ENCODE data around the gene IL31. TPM values are rescaled to one million over a fixed set of nuclear protein-coding genes. Genes with fewer than 3 reads are reported as not detected.

Gene IL31
- total RNA-seq, 1 donor from 2014 or later = not detected

DNA sequence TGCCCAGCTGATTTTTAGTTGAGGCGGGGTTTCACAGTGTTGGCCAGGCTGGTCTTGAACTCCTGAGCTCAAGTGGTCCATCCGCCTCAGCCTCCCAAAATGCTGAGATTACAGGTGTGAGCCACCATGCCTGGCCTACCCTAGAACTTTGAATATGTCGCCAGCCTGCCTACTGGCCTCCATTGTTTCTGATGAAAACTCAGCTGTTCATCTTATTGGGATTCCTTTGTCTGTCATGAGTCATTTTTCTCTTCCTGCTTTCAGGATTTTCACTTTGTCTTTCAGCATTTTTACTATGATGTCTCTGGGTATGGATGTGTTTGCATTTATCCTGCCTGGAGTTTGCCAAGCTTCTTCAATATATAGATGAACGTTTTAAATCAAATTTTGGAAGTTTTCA, 21.4 kb upstream of the IL31 start:
- H3K4me1 ChIP-seq (ENCODE audit: control insufficient read depth in 3 of 3, insufficient read depth in 3 of 3, low read length in 3 of 3) = no peaks in the 10 kb centered on the region
- H3K9ac ChIP-seq (ENCODE audit: low read depth in 1 of 3, low read length in 3 of 3) = no peak overlapping the region
- no peaks in the 10 kb centered on the region for H3K9me3 ChIP-seq (ENCODE audit: control insufficient read depth in 3 of 3, low read length in 3 of 3)
- no peak overlapping the region for H3K27ac ChIP-seq (ENCODE audit: low read depth, low read length)
- H3K27me3 ChIP-seq (ENCODE audit: control insufficient read depth in 3 of 3, insufficient read depth in 3 of 3, low read length in 3 of 3) = peaks cover 7 to 8% (median 8%) of the 10 kb centered on the region in 3 donors
- H3K4me3 ChIP-seq (ENCODE audit: low read length in 3 of 3) = no peak overlapping the region
- no peaks in the 10 kb centered on the region for H3K36me3 ChIP-seq (ENCODE audit: control insufficient read depth in 3 of 3, insufficient read depth in 3 of 3, low read length in 3 of 3)

DNA sequence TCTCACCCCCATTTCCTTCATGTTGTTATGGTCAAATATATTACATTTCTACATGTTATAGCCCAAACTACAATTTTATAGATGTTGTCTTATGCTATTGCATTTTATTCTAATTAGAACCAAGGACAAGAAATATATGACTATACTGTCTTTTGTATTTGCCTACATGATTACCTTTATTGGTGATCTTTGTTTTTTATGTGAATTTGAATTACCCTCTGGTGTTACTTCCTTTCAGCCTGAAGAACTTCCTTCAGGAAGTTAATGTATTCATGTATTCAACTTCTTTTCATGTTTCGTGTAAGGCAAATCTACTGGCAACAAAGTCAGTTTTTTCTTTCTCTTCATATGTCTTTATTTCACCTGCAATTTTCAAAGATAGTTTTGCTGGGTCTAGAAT, 20.8 kb upstream of the IL31 start:
- Histone ChIP-seq H3K4me3 (ENCODE audit: low read length in 3 of 3) (no peak overlapping the region), H3K27ac (ENCODE audit: low read depth, low read length) (no peak overlapping the region), H3K27me3 (ENCODE audit: control insufficient read depth in 3 of 3, insufficient read depth in 3 of 3, low read length in 3 of 3) (peaks cover 2 to 7% (median 3%) of the 10 kb centered on the region in 3 donors), H3K9me3 (ENCODE audit: control insufficient read depth in 3 of 3, low read length in 3 of 3) (no peaks in the 10 kb centered on the region), H3K36me3 (ENCODE audit: control insufficient read depth in 3 of 3, insufficient read depth in 3 of 3, low read length in 3 of 3) (no peaks in the 10 kb centered on the region), H3K9ac (ENCODE audit: low read depth in 1 of 3, low read length in 3 of 3) (no peak overlapping the region), H3K4me1 (ENCODE audit: control insufficient read depth in 3 of 3, insufficient read depth in 3 of 3, low read length in 3 of 3) (no peaks in the 10 kb centered on the region)

DNA sequence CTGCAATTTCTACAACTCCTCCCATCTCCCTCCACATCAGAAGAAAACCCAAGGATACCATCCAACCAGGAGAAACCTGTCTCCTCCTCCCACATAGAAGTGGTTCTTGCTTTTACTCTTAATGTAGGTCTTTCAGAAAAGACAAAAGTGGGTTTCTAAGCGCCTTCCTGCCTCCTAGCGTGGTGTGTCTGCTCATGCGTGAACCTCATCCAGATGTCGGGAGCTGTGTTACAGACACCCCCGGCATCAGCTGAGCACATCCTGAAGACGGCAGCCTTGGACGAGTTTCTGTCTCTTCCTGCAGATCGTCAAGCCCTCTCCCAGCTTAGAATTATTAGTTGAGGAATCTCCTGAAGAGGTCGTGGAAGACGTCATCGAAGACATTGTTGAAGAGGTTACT, 18.4 kb upstream of the IL31 start:
- no peaks in the 10 kb centered on the region for H3K9me3 ChIP-seq (ENCODE audit: control insufficient read depth in 3 of 3, low read length in 3 of 3)
- peaks cover 0 to 4% (median 3%) of the 10 kb centered on the region in 3 donors for H3K27me3 ChIP-seq (ENCODE audit: control insufficient read depth in 3 of 3, insufficient read depth in 3 of 3, low read length in 3 of 3)
- H3K4me3 ChIP-seq (ENCODE audit: low read length in 3 of 3) = no peak overlapping the region
- no peaks in the 10 kb centered on the region for H3K4me1 ChIP-seq (ENCODE audit: control insufficient read depth in 3 of 3, insufficient read depth in 3 of 3, low read length in 3 of 3)
- no peaks in the 10 kb centered on the region for H3K36me3 ChIP-seq (ENCODE audit: control insufficient read depth in 3 of 3, insufficient read depth in 3 of 3, low read length in 3 of 3)
- H3K9ac ChIP-seq (ENCODE audit: low read depth in 1 of 3, low read length in 3 of 3) = no peak overlapping the region
- no peak overlapping the region for H3K27ac ChIP-seq (ENCODE audit: low read depth, low read length)

DNA sequence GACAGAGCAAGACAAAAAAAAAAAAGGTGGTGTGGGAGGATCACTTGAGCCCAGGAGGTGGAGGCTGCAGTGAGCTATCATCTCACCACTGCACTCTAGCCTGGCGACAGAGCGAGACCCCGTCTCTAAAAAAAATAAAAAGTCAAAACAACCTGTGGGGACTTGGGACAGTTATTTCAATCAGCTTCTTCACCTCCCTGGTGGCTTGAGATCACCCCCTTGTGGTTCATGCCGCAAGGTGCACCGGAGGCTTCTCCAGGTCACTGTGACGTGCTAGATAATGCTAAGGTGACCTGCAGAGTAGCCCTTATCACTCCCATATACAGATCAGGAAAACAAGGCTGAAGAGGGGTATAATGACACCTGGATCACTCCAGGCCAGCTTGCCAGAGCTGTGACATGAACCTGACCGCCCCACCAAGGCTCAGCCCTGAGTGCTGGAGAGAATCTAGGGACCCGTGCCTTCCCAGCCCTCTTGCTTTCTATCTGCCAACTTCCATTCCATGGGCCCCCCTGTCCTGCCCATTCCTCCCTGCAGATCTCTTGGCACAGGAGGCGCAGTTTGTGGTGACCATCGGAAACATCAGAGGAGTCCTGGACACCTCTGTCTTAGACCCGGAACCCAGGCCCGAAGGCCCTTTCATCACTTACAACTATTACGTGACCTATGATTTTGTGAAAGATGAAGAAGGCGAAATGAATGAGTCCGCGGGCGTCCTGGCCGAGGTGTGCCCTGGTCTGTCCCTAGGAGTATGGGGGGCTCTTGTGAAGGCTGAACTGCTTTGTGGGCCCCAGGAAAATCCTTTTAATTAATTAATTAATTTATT, 17.0 kb upstream of the IL31 start:
- H3K27me3 ChIP-seq (ENCODE audit: control insufficient read depth in 3 of 3, insufficient read depth in 3 of 3, low read length in 3 of 3) = peaks cover 0 to 4% (median 3%) of the 10 kb centered on the region in 3 donors
- H3K9ac ChIP-seq (ENCODE audit: low read depth in 1 of 3, low read length in 3 of 3) = no peak overlapping the region
- no peak overlapping the region for H3K27ac ChIP-seq (ENCODE audit: low read depth, low read length)
- no peaks in the 10 kb centered on the region for H3K9me3 ChIP-seq (ENCODE audit: control insufficient read depth in 3 of 3, low read length in 3 of 3)
- no peaks in the 10 kb centered on the region for H3K36me3 ChIP-seq (ENCODE audit: control insufficient read depth in 3 of 3, insufficient read depth in 3 of 3, low read length in 3 of 3)
- H3K4me1 ChIP-seq (ENCODE audit: control insufficient read depth in 3 of 3, insufficient read depth in 3 of 3, low read length in 3 of 3) = no peaks in the 10 kb centered on the region
- H3K4me3 ChIP-seq (ENCODE audit: low read length in 3 of 3) = no peak overlapping the region

DNA sequence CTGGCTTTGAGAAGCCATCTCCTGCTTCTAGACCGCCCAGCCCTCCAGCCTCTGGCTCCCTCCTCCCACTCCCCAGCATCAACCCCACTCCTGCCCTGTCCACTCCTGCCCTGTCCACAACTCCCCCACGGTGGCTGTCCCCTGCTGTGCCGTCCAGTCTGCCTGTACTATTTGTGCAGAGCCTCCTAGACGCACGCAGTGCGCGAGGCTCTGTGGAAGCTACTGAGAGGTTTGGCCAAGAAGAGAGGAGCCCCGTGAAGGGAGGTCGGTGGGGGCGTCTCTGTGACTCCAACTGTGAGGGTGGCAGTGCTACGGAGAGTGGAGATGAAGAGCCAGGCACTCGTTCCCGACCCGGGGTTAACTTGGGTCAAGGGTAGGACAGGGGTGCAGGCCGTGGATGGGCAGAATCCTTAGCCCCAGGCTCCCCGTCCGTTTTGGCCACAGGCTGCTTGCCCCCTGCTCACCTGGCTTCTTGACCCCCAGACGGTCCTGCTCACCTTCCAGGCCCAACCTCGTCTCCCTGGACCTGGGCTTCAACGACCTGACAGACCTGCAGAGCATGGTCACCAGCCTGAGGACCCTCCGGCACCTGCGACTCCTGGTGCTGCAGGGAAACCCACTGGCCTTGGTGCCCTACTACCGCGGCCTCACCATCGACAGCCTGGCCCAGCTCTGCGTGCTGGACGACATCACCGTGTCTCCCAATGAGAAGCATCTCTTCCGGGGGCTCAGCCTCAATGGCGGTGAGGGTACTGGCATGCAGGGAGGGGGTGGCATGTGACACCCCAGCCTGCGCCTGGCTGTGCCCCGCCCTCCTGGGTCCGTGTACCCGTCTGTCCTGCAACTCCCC, 15.8 kb upstream of the IL31 start:
- H3K9ac ChIP-seq (ENCODE audit: low read depth in 1 of 3, low read length in 3 of 3) = no peak overlapping the region
- no peak overlapping the region for H3K4me3 ChIP-seq (ENCODE audit: low read length in 3 of 3)
- no peaks in the 10 kb centered on the region for H3K36me3 ChIP-seq (ENCODE audit: control insufficient read depth in 3 of 3, insufficient read depth in 3 of 3, low read length in 3 of 3)
- peaks cover 0 to 4% (median 3%) of the 10 kb centered on the region in 3 donors for H3K27me3 ChIP-seq (ENCODE audit: control insufficient read depth in 3 of 3, insufficient read depth in 3 of 3, low read length in 3 of 3)
- no peak overlapping the region for H3K27ac ChIP-seq (ENCODE audit: low read depth, low read length)
- H3K4me1 ChIP-seq (ENCODE audit: control insufficient read depth in 3 of 3, insufficient read depth in 3 of 3, low read length in 3 of 3) = no peaks in the 10 kb centered on the region
- H3K9me3 ChIP-seq (ENCODE audit: control insufficient read depth in 3 of 3, low read length in 3 of 3) = no peaks in the 10 kb centered on the region

DNA sequence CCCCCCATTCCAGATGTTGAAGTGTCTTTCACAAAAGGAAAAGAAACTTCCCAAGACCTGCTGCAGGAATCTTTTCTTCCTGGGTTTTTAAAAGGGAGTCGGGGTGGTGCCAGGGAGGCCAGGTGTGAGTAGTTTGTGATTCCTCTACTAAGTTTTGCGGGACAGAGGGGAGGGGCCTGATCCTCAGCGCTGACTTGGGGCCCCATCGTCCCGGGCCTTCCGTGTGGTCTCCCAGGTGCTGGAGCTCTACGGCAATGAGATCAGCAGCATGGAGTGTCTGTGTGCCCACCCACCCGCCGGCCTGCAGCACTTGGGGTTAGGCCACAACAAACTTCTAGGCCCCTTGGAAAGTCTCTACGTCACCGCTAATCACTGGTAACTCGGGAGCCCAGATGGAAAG, 13.4 kb upstream of the IL31 start:
- Histone ChIP-seq H3K4me1 (ENCODE audit: control insufficient read depth in 3 of 3, insufficient read depth in 3 of 3, low read length in 3 of 3) (peaks cover 2 to 5% (median 3%) of the 10 kb centered on the region in 3 donors), H3K36me3 (ENCODE audit: control insufficient read depth in 3 of 3, insufficient read depth in 3 of 3, low read length in 3 of 3) (no peaks in the 10 kb centered on the region), H3K4me3 (ENCODE audit: low read length in 3 of 3) (no peak overlapping the region), H3K9me3 (ENCODE audit: control insufficient read depth in 3 of 3, low read length in 3 of 3) (no peaks in the 10 kb centered on the region), H3K27ac (ENCODE audit: low read depth, low read length) (no peak overlapping the region), H3K9ac (ENCODE audit: low read depth in 1 of 3, low read length in 3 of 3) (no peak overlapping the region), H3K27me3 (ENCODE audit: control insufficient read depth in 3 of 3, insufficient read depth in 3 of 3, low read length in 3 of 3) (peaks cover 0 to 11% (median 3%) of the 10 kb centered on the region in 3 donors)

DNA sequence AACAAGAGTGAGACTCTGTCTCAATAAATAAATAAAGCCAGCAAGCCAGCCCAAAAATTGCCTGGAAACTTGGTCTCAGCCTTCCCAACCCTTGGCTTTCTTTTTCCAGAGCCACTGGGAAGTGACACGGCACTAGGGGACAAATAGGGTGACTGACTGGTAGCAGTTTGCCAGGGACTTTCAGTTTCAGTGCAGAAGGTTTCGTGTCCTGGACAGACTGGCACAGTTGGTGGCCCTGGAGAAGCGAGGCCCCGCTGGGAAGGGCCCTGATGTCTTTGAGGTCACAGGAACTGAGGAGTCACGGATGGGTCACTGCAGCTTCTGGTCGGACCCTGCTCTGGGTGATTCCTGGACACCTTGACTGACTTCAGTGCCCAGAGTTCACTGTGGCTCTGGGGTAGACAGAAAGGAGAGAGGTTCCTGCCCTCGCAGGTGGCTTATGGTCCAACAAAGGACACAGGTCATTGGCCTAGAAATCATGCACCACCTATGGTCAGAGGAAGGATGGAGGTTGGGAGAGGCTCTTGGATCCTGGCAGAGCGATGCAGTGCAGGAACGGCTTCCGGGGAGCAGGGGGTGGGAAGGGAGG, 11.6 kb upstream of the IL31 start:
- H3K27me3 ChIP-seq (ENCODE audit: control insufficient read depth in 3 of 3, insufficient read depth in 3 of 3, low read length in 3 of 3) = peaks cover 0 to 11% (median 3%) of the 10 kb centered on the region in 3 donors
- H3K4me1 ChIP-seq (ENCODE audit: control insufficient read depth in 3 of 3, insufficient read depth in 3 of 3, low read length in 3 of 3) = peaks cover 2 to 5% (median 3%) of the 10 kb centered on the region in 3 donors
- H3K9me3 ChIP-seq (ENCODE audit: control insufficient read depth in 3 of 3, low read length in 3 of 3) = no peaks in the 10 kb centered on the region

DNA sequence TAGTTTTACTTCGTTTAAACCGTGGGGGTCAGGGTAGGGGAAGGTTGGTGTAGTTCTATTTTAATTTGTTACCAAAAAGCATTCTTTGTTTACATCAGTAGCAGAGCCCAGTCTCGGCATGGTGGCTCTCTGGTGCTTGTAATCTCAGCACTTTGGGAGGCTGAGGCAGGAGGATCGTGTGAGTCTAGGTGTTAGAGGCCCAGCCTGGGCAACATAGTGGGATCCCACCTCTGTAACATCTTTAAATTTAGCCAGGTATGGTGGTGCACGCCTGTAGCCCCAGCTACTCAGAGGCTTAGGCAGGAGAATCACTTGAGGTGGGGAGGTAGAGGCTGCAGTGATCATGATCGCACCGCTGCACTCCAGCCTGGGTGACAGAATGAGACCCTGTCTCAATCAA, 11.1 kb upstream of the IL31 start:
- Histone ChIP-seq H3K9ac (ENCODE audit: low read depth in 1 of 3, low read length in 3 of 3) (no peak overlapping the region), H3K27ac (ENCODE audit: low read depth, low read length) (no peak overlapping the region), H3K36me3 (ENCODE audit: control insufficient read depth in 3 of 3, insufficient read depth in 3 of 3, low read length in 3 of 3) (no peaks in the 10 kb centered on the region), H3K27me3 (ENCODE audit: control insufficient read depth in 3 of 3, insufficient read depth in 3 of 3, low read length in 3 of 3) (peaks cover 0 to 10% (median 3%) of the 10 kb centered on the region in 3 donors), H3K4me3 (ENCODE audit: low read length in 3 of 3) (no peak overlapping the region), H3K9me3 (ENCODE audit: control insufficient read depth in 3 of 3, low read length in 3 of 3) (no peaks in the 10 kb centered on the region), H3K4me1 (ENCODE audit: control insufficient read depth in 3 of 3, insufficient read depth in 3 of 3, low read length in 3 of 3) (peaks cover 2 to 5% (median 3%) of the 10 kb centered on the region in 3 donors)

More for the DNA sequence above, 11.6 kb upstream of the IL31 start:
- no peak overlapping the region for H3K9ac ChIP-seq (ENCODE audit: low read depth in 1 of 3, low read length in 3 of 3)
- no peaks in the 10 kb centered on the region for H3K36me3 ChIP-seq (ENCODE audit: control insufficient read depth in 3 of 3, insufficient read depth in 3 of 3, low read length in 3 of 3)
- H3K27ac ChIP-seq (ENCODE audit: low read depth, low read length) = no peak overlapping the region
- H3K4me3 ChIP-seq (ENCODE audit: low read length in 3 of 3) = no peak overlapping the region

DNA sequence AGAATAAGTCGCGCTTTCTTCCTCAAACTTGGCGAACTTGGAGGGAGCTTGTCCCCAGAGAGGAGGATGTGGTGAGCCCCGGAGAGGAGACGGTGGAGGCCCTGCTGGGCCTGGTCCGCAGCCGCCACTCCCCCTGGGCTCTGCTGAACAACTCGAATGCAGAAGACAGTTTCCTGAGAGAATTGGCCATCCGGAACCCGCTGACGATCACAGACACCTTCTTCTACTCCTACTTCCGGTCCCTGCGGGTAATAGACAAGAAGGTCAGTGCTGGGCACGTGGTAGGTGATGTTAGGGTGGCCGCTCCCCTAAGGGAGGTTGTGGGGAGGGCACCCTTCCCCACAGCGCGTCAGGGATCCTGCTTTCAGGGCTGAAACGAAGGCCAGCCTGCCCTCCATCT, 10.5 kb upstream of the IL31 start:
- Histone ChIP-seq H3K9ac (ENCODE audit: low read depth in 1 of 3, low read length in 3 of 3) (no peak overlapping the region), H3K27me3 (ENCODE audit: control insufficient read depth in 3 of 3, insufficient read depth in 3 of 3, low read length in 3 of 3) (peaks cover 0 to 7% (median under 1%) of the 10 kb centered on the region in 3 donors), H3K4me1 (ENCODE audit: control insufficient read depth in 3 of 3, insufficient read depth in 3 of 3, low read length in 3 of 3) (peaks cover 2 to 5% (median 3%) of the 10 kb centered on the region in 3 donors), H3K9me3 (ENCODE audit: control insufficient read depth in 3 of 3, low read length in 3 of 3) (no peaks in the 10 kb centered on the region), H3K4me3 (ENCODE audit: low read length in 3 of 3) (no peak overlapping the region), H3K36me3 (ENCODE audit: control insufficient read depth in 3 of 3, insufficient read depth in 3 of 3, low read length in 3 of 3) (no peaks in the 10 kb centered on the region), H3K27ac (ENCODE audit: low read depth, low read length) (no peak overlapping the region)

All from skeletal muscle tissue (tissue), 4 donors.